Choroid plexus epithelial cell (primary cell): ENCODE results near the gene MAGIX.

ENCODE experiments used
- DNase-seq: peaks from one replicate; pipeline ENCODE4 v3.0.0-alpha.2; 2010; ENCODE audit warnings: low read depth
- H3K4me3 ChIP-seq: 2 replicates; pipeline ENCODE4 v1.5.1; 2011; ENCODE audit warnings: low read depth, mild to moderate bottlenecking, control low read depth, low read length, moderate library complexity
- TF ChIP-seq, protein P1 (sequence below): conservative IDR thresholded peaks from 2 replicates; pipeline ENCODE4 v1.5.1; 2011; ENCODE audit warnings: low read depth, mild to moderate bottlenecking, control low read depth, inconsistent platforms, low read length, moderate library complexity

The MAGIX gene

DNA sequence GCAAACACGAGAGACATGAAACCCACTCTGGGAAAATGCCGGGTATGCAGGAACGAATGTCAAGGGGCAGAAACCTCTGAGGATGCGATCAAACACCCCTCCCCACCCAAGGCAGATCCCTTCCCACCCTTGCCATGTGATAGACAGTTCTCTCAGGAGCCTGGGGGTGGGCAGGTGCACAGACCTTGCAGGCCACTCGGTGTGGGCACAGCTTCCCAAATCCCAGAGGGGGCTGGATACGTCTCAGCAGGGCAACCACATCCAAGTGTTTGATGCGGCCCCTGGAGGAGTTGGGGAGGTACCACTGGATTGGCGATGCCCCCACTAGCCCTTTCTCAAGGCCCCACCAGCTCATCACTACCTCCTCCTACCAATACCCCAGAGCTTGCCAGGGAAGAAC is 47.8 kb downstream of the MAGIX start:
- no peak overlapping the region for H3K4me3 ChIP-seq
- no peak for DNase-seq
- TF ChIP-seq, protein P1, sequence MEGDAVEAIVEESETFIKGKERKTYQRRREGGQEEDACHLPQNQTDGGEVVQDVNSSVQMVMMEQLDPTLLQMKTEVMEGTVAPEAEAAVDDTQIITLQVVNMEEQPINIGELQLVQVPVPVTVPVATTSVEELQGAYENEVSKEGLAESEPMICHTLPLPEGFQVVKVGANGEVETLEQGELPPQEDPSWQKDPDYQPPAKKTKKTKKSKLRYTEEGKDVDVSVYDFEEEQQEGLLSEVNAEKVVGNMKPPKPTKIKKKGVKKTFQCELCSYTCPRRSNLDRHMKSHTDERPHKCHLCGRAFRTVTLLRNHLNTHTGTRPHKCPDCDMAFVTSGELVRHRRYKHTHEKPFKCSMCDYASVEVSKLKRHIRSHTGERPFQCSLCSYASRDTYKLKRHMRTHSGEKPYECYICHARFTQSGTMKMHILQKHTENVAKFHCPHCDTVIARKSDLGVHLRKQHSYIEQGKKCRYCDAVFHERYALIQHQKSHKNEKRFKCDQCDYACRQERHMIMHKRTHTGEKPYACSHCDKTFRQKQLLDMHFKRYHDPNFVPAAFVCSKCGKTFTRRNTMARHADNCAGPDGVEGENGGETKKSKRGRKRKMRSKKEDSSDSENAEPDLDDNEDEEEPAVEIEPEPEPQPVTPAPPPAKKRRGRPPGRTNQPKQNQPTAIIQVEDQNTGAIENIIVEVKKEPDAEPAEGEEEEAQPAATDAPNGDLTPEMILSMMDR, result no peak

DNA sequence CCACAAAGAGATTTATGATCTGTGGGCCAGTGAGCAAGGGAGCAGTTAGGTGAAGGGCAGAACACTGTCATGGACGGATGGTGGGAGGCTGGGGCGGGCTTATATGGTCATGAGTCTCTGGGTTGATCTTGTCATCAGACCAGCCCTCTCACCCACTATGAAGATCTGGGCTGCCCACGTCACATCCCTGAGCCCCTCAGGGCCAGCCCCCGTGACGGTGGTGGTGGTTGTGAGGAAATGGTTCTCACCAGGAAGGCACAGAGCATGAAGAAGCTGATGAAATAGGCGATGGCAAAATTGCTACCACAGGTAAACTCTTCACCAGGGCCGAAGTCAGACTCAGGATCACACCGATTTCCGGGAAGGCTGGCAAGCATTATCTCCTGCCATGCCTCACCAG is 48.5 kb downstream of the MAGIX start:
- H3K4me3 ChIP-seq, result no peak overlapping the region
- DNase-seq, result no peak
- TF ChIP-seq, protein P1, result no peak

- H3K4me3 ChIP-seq, result no peak overlapping the region
- DNase-seq, result no peak
- TF ChIP-seq, protein P1, result no peak
Measured at GRCh38 chrX:49212209-49212608, 49.7 kb downstream of the MAGIX start.

DNA sequence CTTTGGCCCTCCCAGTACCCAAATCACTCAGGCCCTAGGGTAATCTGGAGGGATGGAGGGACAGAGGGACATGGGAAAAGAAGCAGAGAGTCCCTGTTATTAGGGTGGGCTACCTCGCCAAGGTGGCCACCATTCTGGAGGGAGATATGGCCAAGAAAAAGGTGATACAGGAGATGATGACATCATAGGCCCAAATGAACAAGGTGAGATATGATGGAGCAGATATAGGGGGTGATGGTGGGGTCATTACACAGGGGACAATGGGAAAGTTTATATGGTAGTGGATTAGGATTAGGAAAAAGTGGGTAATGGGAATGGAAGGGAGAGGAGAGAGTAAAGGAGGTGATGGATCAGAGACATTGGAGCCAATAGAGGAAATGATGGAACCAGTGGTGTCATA is 50.3 kb downstream of the MAGIX start:
- no peak for DNase-seq
- TF ChIP-seq, protein P1, result no peak

DNA sequence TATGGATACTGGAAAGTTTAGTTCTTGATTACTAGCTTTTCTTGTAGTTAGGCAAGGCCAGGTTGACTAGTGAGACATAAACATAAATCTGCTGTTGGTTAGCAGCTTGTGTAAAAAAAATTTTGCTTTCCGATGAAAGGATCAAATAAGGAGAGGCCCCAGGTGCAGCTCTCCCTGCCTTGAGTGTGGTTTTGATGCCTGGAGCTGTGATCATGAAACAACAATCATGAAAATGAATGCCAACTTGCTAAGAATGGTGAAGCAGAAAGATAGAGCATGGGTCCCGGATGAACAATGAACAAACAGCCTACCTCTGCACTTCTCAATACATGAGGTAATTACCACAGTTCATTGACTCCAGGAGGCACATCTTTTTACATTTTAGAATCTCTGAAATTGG is 51.9 kb downstream of the MAGIX start:
- TF ChIP-seq, protein P1, result no peak
- DNase-seq, result no peak
- no peak overlapping the region for H3K4me3 ChIP-seq

More for the DNA sequence above, 50.3 kb downstream of the MAGIX start:
- H3K4me3 ChIP-seq, result no peak overlapping the region

- TF ChIP-seq, protein P1, result no peak
- no peak for DNase-seq
Measured at GRCh38 chrX:49214996-49215526, 52.5 kb downstream of the MAGIX start.

More at GRCh38 chrX:49214996-49215526, 52.5 kb downstream of the MAGIX start:
- no peak overlapping the region for H3K4me3 ChIP-seq
